Measurements from ENCODE around the gene FAHD1.

GRCh38 chr16:1792836-1793577 is 34.0 kb upstream of the FAHD1 start:
- TF ChIP-seq SIRT6 (IDR thresholded peaks at IDR 0.05; ENCODE audit: low read depth, low read length) (no peak), TFAM (CRISPR knock-in tag; conservative IDR thresholded peaks at IDR 0.05) (no peak), MTA3 (IDR thresholded peaks at IDR 0.05; ENCODE audit: borderline replicate concordance) (no peak), CTCF (IDR thresholded peaks at IDR 0.05 in 2 of 3, conservative IDR thresholded peaks at IDR 0.05 in 1 of 3; ENCODE audit: insufficient read depth in 2 of 3, low read depth in 1 of 3, low read length in 3 of 3) (no peak), ZNF561 (CRISPR knock-in tag; conservative IDR thresholded peaks at IDR 0.05) (no peak), KAT8 (IDR thresholded peaks at IDR 0.05; ENCODE audit: low read depth) (no peak), POLR2A (conservative IDR thresholded peaks at IDR 0.05) (no peak), ZZZ3 (IDR thresholded peaks at IDR 0.05) (no peak), NFE2L1 (tag; IDR thresholded peaks at IDR 0.05; ENCODE audit: borderline replicate concordance, low read depth) (no peak), ZNF785 (CRISPR knock-in tag; IDR thresholded peaks at IDR 0.05) (no peak)
- TF ChIP-seq, protein P1, sequence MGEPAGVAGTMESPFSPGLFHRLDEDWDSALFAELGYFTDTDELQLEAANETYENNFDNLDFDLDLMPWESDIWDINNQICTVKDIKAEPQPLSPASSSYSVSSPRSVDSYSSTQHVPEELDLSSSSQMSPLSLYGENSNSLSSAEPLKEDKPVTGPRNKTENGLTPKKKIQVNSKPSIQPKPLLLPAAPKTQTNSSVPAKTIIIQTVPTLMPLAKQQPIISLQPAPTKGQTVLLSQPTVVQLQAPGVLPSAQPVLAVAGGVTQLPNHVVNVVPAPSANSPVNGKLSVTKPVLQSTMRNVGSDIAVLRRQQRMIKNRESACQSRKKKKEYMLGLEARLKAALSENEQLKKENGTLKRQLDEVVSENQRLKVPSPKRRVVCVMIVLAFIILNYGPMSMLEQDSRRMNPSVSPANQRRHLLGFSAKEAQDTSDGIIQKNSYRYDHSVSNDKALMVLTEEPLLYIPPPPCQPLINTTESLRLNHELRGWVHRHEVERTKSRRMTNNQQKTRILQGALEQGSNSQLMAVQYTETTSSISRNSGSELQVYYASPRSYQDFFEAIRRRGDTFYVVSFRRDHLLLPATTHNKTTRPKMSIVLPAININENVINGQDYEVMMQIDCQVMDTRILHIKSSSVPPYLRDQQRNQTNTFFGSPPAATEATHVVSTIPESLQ (CRISPR knock-in tag; IDR thresholded peaks at IDR 0.05) = no peak

All from K562 (cell line).